Upper lobe of right lung (tissue), 1 donor: Measurements from ENCODE around the gene LDLRAD3. TPM values are rescaled to one million over a fixed set of nuclear protein-coding genes. Genes with fewer than 3 reads are reported as not detected.
A peak's percentile ranks its signal among the peaks of the same experiment; 100 is the strongest.

Source experiments
- ATAC-seq: fragments of 200-7000 bp; cut with Tn5 transposase; one replicate; pipeline ENCODE4 v1.9.1; 2020; ENCODE audit warnings: mild to moderate bottlenecking, moderate library complexity
- DNase-seq: peaks from one replicate; pipeline ENCODE4 v3.0.0-alpha.2; 2020
- H3K27ac ChIP-seq: fragments of 200-600 bp; one replicate; pipeline ENCODE4 v1.8.0; 2022
- H3K27me3 ChIP-seq: fragments of 200-600 bp; one replicate; pipeline ENCODE4 v1.8.0; 2022; ENCODE audit warnings: mild to moderate bottlenecking
- H3K36me3 ChIP-seq: fragments of 200-600 bp; one replicate; pipeline ENCODE4 v1.8.0; 2022
- H3K4me1 ChIP-seq: fragments of 200-600 bp; one replicate; pipeline ENCODE4 v1.8.0; 2022
- H3K4me3 ChIP-seq: fragments of 200-600 bp; one replicate; pipeline ENCODE4 v1.8.0; 2022; ENCODE audit warnings: mild to moderate bottlenecking
- H3K9me3 ChIP-seq: fragments of 200-600 bp; one replicate; pipeline ENCODE4 v1.8.0; 2022
- CTCF ChIP-seq: fragments of 200-600 bp; IDR thresholded peaks from one replicate; pipeline ENCODE4 v1.8.0; 2022; ENCODE audit warnings: antibody characterized with exemption
- intact Hi-C: fragments of 100-400 bp; cut with DNase I; formaldehyde crosslinking; loops from one replicate; pipeline ENCODE4 v1.11.0; 2022
- total RNA-seq: library from RNA; stranded (reverse); fragmentation: NEBNext Ultra II Directional; extraction: Animal tissue kit (Norgen Biotek cat#: 25700); gene quantifications from one replicate; pipeline ENCODE4 v1.2.1, GENCODE V29; 2021
- donor health status: DM: no; HTN: yes; CAD: no; lungs with severe emphysema.

Gene LDLRAD3
- total RNA-seq, 1 donor from 2014 or later = 7.9 TPM

DNA sequence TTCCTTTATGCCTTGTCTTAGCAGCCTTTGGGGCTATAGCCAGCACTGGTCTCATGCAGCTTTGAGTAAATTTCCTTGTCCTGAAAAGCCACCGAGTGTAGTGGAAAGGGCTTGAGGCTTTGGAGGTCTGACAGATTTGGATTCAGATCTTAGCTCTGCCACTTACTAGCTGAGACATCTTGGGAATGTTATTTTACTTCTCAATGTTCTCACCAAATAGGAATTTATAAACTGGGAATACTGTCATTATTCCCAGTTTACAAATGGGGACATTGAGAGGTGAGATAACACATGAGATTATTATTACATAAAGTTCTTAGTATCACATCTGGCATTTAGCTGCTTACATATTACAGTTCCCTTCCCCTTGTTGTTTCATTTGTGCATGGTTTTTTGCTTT is 249.9 kb downstream of the LDLRAD3 start:
- intact Hi-C loops = no loop called here
- H3K27me3 ChIP-seq = no peaks in the 10 kb centered on the region
- no peak overlapping the region for H3K4me3 ChIP-seq
- DNase-seq (no peak), ATAC-seq (no peak)
- no peaks in the 10 kb centered on the region for H3K4me1 ChIP-seq
- H3K27ac ChIP-seq = no peak overlapping the region
- H3K9me3 ChIP-seq = no peaks in the 10 kb centered on the region
- H3K36me3 ChIP-seq = no peaks in the 10 kb centered on the region
- no peak for TF ChIP-seq CTCF

DNA sequence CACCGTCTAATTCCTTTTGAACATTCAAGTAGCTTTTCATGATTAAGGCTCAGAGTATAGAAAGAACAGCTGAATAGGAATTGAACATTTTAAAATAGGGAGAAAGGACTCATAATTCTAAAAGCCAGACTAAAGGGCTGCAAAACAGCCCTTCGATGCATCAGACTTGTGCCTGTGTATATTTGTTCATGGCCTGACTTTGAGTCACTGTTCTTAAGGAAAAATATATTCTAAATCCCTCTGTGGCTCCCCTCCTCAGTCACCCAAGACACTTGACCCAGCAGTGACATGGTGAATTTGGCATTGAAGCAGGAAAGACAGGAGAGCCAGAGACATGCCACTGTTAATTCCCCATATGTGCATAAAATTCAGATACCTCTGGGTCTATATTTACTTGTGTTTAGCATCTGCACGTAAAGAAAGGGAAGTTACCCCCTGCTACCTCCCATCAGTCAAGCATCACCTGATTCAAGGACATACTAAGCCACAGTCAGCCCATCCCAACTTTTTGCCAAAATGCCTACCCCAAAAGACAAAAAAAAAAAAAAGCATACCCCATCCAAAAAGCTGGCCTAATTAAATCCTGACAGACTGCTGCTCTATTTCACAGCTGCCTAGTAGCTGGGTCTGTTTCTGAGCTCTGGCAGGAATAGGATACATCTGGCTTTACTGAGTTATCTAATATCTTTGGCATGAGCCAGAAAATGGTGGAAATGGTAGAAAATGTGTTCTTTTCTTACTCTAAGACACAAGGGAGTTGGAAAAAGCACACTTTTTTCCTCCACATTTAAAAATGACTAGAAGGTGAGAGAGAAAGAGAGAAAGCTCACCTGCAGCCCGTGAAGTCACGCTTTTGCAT is 251.9 kb downstream of the LDLRAD3 start:
- intact Hi-C loops = no loop called here
- ATAC-seq (no peak), DNase-seq (no peak)
- Histone ChIP-seq H3K27ac (no peak overlapping the region), H3K27me3 (no peaks in the 10 kb centered on the region), H3K9me3 (no peaks in the 10 kb centered on the region), H3K36me3 (no peaks in the 10 kb centered on the region), H3K4me3 (no peak overlapping the region), H3K4me1 (no peaks in the 10 kb centered on the region)
- no peak for TF ChIP-seq CTCF

DNA sequence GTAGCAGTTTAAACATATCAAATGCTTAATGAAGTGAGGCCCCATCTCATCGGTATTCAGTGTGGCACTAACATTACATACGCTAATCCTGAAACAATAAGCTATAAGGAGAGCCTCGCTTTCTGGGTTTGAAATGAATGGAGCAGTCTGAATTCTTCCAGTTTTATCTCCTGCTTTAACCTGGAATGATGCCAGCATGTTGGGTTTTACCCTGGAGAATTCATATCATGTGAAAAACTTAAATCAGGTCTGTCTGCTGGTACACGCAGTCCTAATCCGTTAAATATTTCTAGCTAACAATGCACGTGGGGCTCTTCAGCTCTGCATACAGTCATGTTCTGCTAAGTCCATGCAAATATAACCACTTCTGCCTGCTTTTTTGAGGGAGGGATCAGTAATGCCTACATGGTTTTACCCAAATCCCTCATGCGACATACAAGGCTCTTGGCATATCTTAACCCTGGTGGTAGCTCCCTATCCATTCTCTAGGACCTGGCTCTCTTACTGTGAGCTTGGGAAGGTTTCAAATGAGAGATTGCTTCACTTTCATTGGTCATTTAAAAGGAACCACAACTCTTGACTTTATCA is 252.6 kb downstream of the LDLRAD3 start:
- DNase-seq (no peak), ATAC-seq (peak; percentile 22)
- no peak overlapping the region for H3K4me3 ChIP-seq
- no peaks in the 10 kb centered on the region for H3K9me3 ChIP-seq
- no peaks in the 10 kb centered on the region for H3K4me1 ChIP-seq
- TF ChIP-seq CTCF = no peak
- H3K27ac ChIP-seq = no peak overlapping the region
- H3K27me3 ChIP-seq = no peaks in the 10 kb centered on the region
- H3K36me3 ChIP-seq = no peaks in the 10 kb centered on the region
- intact Hi-C loops = no loop called here

- no peak overlapping the region for H3K4me3 ChIP-seq
- TF ChIP-seq CTCF = no peak
- no peaks in the 10 kb centered on the region for H3K36me3 ChIP-seq
- DNase-seq (no peak), ATAC-seq (no peak)
- H3K27ac ChIP-seq = no peak overlapping the region
- intact Hi-C loops = no loop called here
- no peaks in the 10 kb centered on the region for H3K9me3 ChIP-seq
- no peaks in the 10 kb centered on the region for H3K27me3 ChIP-seq
- H3K4me1 ChIP-seq = no peaks in the 10 kb centered on the region
Observed at GRCh38 chr11:36201411-36201810, 257.5 kb downstream of the LDLRAD3 start.

DNA sequence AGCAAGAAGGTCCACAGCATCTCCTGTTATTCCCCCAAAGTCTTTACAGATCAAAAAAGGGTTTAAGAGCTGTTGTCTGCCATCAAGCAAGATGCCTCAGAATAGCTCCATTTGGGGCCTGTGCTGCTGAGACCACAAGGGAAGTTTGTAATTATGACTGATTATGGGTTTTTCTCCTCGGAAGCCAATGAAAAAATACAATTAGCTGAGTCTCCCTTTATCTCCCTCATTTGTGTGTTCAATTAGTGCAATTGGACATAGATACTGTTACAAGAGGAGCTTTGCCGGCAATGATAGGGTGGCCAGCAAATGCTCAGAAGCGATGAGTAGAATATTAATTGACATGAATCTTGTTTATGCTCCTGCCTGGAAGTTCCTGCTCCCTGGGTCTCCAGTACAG is 261.7 kb downstream of the LDLRAD3 start:
- no peak for TF ChIP-seq CTCF
- Histone ChIP-seq H3K27ac (no peak overlapping the region), H3K4me3 (no peak overlapping the region), H3K4me1 (peaks cover 1% of the 10 kb centered on the region), H3K36me3 (no peaks in the 10 kb centered on the region), H3K9me3 (no peaks in the 10 kb centered on the region), H3K27me3 (no peaks in the 10 kb centered on the region)
- ATAC-seq (no peak), DNase-seq (no peak)
- intact Hi-C loops = no loop called here
